Panc1 (cell line): ENCODE results near the gene TFDP1.

Source experiments
- POLR2AphosphoS5 ChIP-seq: IDR thresholded peaks from 2 replicates; pipeline ENCODE4 v1.6.1; 2012; ENCODE audit warnings: mild to moderate bottlenecking, low read depth, low read length, moderate library complexity
- SIN3A ChIP-seq: IDR thresholded peaks from 2 replicates; pipeline ENCODE4 v1.6.1; 2012; ENCODE audit warnings: low read depth, mild to moderate bottlenecking, low read length, moderate library complexity, borderline replicate concordance; ENCODE audit not compliant: insufficient read depth
- TF ChIP-seq, protein P1 (sequence below): fragments of 450-650 bp; IDR thresholded peaks from 2 replicates; pipeline ENCODE4 v1.5.1; 2017; ENCODE audit warnings: mild to moderate bottlenecking
- TF ChIP-seq, protein P2 (sequence below), 2 experiments: IDR thresholded peaks; 2 replicates each; pipeline ENCODE4 v1.6.1; 2011 to 2012; ENCODE audit warnings: low read depth in 2 of 2, control low read depth in 1 of 2, low read length in 1 of 2, mild to moderate bottlenecking in 1 of 2, moderate library complexity in 1 of 2; ENCODE audit not compliant: insufficient read depth in 1 of 2

DNA sequence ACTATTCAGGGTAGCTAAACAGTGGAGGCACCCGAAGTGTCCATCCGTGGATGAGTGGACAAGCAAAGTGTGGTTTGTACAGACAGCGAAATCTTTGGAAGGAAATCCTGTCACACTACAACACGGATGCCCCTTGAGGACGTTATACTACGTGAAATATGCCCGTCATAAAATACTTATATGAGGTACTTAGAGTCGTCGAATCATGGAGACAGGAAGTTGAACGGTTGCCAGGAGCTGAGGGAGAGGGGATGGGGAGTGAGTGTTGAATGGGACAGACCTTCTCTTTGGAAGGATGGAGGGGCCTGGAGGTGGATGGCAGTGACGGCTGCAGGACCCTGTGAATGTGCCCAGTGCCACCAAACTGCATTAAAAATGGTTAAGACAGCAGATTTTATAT, 61.8 kb downstream of the TFDP1 start:
- TF ChIP-seq, protein P1, sequence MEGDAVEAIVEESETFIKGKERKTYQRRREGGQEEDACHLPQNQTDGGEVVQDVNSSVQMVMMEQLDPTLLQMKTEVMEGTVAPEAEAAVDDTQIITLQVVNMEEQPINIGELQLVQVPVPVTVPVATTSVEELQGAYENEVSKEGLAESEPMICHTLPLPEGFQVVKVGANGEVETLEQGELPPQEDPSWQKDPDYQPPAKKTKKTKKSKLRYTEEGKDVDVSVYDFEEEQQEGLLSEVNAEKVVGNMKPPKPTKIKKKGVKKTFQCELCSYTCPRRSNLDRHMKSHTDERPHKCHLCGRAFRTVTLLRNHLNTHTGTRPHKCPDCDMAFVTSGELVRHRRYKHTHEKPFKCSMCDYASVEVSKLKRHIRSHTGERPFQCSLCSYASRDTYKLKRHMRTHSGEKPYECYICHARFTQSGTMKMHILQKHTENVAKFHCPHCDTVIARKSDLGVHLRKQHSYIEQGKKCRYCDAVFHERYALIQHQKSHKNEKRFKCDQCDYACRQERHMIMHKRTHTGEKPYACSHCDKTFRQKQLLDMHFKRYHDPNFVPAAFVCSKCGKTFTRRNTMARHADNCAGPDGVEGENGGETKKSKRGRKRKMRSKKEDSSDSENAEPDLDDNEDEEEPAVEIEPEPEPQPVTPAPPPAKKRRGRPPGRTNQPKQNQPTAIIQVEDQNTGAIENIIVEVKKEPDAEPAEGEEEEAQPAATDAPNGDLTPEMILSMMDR: no peak
- TF ChIP-seq POLR2AphosphoS5 (no peak), SIN3A (no peak)
- TF ChIP-seq, protein P2, sequence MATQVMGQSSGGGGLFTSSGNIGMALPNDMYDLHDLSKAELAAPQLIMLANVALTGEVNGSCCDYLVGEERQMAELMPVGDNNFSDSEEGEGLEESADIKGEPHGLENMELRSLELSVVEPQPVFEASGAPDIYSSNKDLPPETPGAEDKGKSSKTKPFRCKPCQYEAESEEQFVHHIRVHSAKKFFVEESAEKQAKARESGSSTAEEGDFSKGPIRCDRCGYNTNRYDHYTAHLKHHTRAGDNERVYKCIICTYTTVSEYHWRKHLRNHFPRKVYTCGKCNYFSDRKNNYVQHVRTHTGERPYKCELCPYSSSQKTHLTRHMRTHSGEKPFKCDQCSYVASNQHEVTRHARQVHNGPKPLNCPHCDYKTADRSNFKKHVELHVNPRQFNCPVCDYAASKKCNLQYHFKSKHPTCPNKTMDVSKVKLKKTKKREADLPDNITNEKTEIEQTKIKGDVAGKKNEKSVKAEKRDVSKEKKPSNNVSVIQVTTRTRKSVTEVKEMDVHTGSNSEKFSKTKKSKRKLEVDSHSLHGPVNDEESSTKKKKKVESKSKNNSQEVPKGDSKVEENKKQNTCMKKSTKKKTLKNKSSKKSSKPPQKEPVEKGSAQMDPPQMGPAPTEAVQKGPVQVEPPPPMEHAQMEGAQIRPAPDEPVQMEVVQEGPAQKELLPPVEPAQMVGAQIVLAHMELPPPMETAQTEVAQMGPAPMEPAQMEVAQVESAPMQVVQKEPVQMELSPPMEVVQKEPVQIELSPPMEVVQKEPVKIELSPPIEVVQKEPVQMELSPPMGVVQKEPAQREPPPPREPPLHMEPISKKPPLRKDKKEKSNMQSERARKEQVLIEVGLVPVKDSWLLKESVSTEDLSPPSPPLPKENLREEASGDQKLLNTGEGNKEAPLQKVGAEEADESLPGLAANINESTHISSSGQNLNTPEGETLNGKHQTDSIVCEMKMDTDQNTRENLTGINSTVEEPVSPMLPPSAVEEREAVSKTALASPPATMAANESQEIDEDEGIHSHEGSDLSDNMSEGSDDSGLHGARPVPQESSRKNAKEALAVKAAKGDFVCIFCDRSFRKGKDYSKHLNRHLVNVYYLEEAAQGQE (IDR thresholded peaks at IDR 0.05; ENCODE audit: insufficient read depth in 1 of 2, low read depth in 2 of 2, low read length in 1 of 2): no peak
